SK-N-SH (cell line): ENCODE measurements around the gene C19orf73. TPM values are rescaled to one million over a fixed set of nuclear protein-coding genes. Genes with fewer than 3 reads are reported as not detected.

ENCODE experiments used
- CTCF ChIA-PET: fragments of 300-600, 350-600 bp; formaldehyde crosslinking; extraction: SDS; loops from one replicate; lab custom pipeline; 2021; lab: Yijun Ruan, JAX
- POLR2A ChIA-PET: fragments of 350-600 bp; sonication (Branson Sonifier 250); formaldehyde crosslinking; extraction: SDS; loops from one replicate; lab custom pipeline; 2020; ENCODE audit warnings: antibody characterized with exemption, inconsistent platforms; lab: Yijun Ruan, JAX
- DNase-seq: peaks from one replicate; pipeline ENCODE4 v3.0.0; 2012
- H2AFZ ChIP-seq: fragments of 200-600 bp; sonication (generic); 2 replicates; pipeline ENCODE4 v1.8.1; 2016; ENCODE audit warnings: antibody characterized with exemption, mild to moderate bottlenecking, low read depth
- H3F3A ChIP-seq: fragments of 200-600 bp; sonication (generic); replicated peaks from 2 replicates; pipeline ENCODE3; 2016; ENCODE audit warnings: antibody characterized with exemption, mild to moderate bottlenecking; ENCODE audit not compliant: insufficient read depth
- H3K27ac ChIP-seq, 2 experiments: fragments of 200-500 bp in 1 of 2; fragments of 200-600 bp in 1 of 2; sonication (Bioruptor generic) in 1 of 2; sonication (generic), shearing (Covaris generic) in 1 of 2; 2 replicates each; pipeline versions ENCODE4 v1.5.1 to v1.6.1; 2014 to 2016; ENCODE audit warnings: low read depth in 2 of 2, inconsistent platforms in 1 of 2, low read length in 1 of 2, mild to moderate bottlenecking in 1 of 2, mixed read lengths in 1 of 2
- H3K27me3 ChIP-seq: fragments of 200-600 bp; sonication (generic), shearing (Covaris generic); 2 replicates; pipeline ENCODE4 v1.6.1; 2016; ENCODE audit warnings: mixed run types; ENCODE audit not compliant: insufficient read depth
- H3K36me3 ChIP-seq, 2 experiments: fragments of 200-500 bp in 1 of 2; fragments of 200-600 bp in 1 of 2; sonication (Bioruptor generic) in 1 of 2; sonication (generic) in 1 of 2; replicated peaks in 1 of 2; 2 replicates each; pipeline versions ENCODE3 to v1.5.1; 2014 to 2016; ENCODE audit warnings: low read length in 1 of 2, mild to moderate bottlenecking in 1 of 2; ENCODE audit not compliant: insufficient read depth in 2 of 2, control insufficient read depth in 1 of 2
- H3K4me1 ChIP-seq, 2 experiments: fragments of 200-500 bp in 1 of 2; fragments of 200-600 bp in 1 of 2; sonication (Bioruptor generic) in 1 of 2; sonication (generic), shearing (Covaris generic) in 1 of 2; 2 replicates each; pipeline versions ENCODE4 v1.5.1 to v1.6.1; 2014 to 2016; ENCODE audit warnings: low read depth in 1 of 2, low read length in 1 of 2, mixed run types in 1 of 2; ENCODE audit not compliant: insufficient read depth in 2 of 2, control insufficient read depth in 1 of 2
- H3K4me2 ChIP-seq: fragments of 200-600 bp; sonication (generic), shearing (Covaris generic); 2 replicates; pipeline ENCODE4 v1.6.1; 2017; ENCODE audit warnings: mixed run types
- H3K4me3 ChIP-seq, 2 experiments: fragments of 200-500 bp in 1 of 2; fragments of 200-600 bp in 1 of 2; sonication (Bioruptor generic) in 1 of 2; sonication (generic), shearing (Covaris generic) in 1 of 2; 2 replicates each; pipeline versions ENCODE4 v1.5.1 to v1.8.1; 2014 to 2016; ENCODE audit warnings: low read depth in 2 of 2, inconsistent platforms in 1 of 2, low read length in 1 of 2, mild to moderate bottlenecking in 1 of 2, mixed read lengths in 1 of 2, moderate library complexity in 1 of 2
- H3K79me2 ChIP-seq: fragments of 200-600 bp; sonication (generic); 2 replicates; pipeline ENCODE4 v1.8.1; 2017; ENCODE audit warnings: mild to moderate bottlenecking; ENCODE audit not compliant: insufficient read depth
- H3K9ac ChIP-seq: fragments of 200-600 bp; sonication (generic); 2 replicates; pipeline ENCODE4 v1.6.1; 2017; ENCODE audit warnings: mixed run types
- H3K9me2 ChIP-seq: fragments of 200-600 bp; sonication (generic); 2 replicates; pipeline ENCODE4 v1.6.1; 2017; ENCODE audit warnings: mixed run types
- H3K9me3 ChIP-seq: fragments of 200-600 bp; sonication (generic); 2 replicates; pipeline ENCODE4 v1.6.1; 2017; ENCODE audit warnings: mixed run types, mild to moderate bottlenecking, moderate library complexity
- H4K20me1 ChIP-seq: fragments of 200-600 bp; sonication (generic); 2 replicates; pipeline ENCODE4 v1.6.1; 2017; ENCODE audit warnings: mild to moderate bottlenecking, mixed run types; ENCODE audit not compliant: insufficient read depth
- FOSL2 ChIP-seq: IDR thresholded peaks from 2 replicates; pipeline ENCODE4 v1.4.0; 2012; ENCODE audit warnings: low read depth, mild to moderate bottlenecking, moderate library complexity, borderline replicate concordance
- SMC3 ChIP-seq: IDR thresholded peaks from 2 replicates; pipeline ENCODE4 v1.6.1; 2012; ENCODE audit warnings: low read depth, low read length, improper control_type of control experiment
- TCF12 ChIP-seq: IDR thresholded peaks from 2 replicates; pipeline ENCODE4 v1.4.0; 2012
- YY1 ChIP-seq: IDR thresholded peaks from 2 replicates; pipeline ENCODE4 v1.4.0; 2012; ENCODE audit warnings: low read depth, mild to moderate bottlenecking
- WGBS: methylation state at CpG from one replicate; pipeline ENCODE4 v1.1.6; 2017; ENCODE audit warnings: low lambda C conversion rate; 5-methylcytosine and 5-hydroxymethylcytosine counted together
- polyA plus RNA-seq, 3 experiments: library from polyadenylated mRNA; depleted of rRNA; stranded (reverse); fragments of >200 nt; gene quantifications; 2 replicates each; pipeline ENCODE4 v1.2.3, GENCODE V29; 2012
- TF ChIP-seq, protein P1 (sequence below): IDR thresholded peaks from 2 replicates; pipeline ENCODE4 v1.4.0; 2012; ENCODE audit warnings: low read depth, borderline replicate concordance
- TF ChIP-seq, protein P2 (sequence below): IDR thresholded peaks from 2 replicates; pipeline ENCODE4 v1.4.0; 2012; ENCODE audit warnings: low read depth
- TF ChIP-seq, protein P3 (sequence below): IDR thresholded peaks from 2 replicates; pipeline ENCODE4 v1.6.1; 2012; ENCODE audit warnings: mild to moderate bottlenecking, low read depth, low read length, moderate library complexity

C19orf73 gene
- polyA plus RNA-seq, 1 of the 3 experiments (the other 2 are of a cell fraction), result 3.0 TPM

DNA sequence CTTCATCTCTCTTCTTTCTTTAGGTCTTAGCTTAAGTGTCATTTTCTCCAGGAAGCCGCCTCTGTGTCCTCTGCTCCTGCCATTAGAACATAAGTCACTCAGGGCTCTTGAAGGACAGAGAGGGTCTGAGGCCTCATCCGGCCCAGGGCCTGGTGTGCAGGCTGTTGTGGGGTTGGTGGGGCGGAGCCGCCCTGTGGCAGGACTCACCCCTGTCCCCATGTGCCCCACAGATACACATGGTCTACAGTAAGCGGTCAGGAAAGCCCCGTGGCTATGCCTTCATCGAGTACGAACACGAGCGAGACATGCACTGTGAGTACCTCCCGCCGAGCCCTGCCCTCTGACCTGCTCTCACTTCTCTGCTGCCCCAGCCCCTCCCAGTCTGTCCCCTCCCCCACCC is 17.8 kb downstream of the C19orf73 start (continued):
- TF ChIP-seq, protein P1, sequence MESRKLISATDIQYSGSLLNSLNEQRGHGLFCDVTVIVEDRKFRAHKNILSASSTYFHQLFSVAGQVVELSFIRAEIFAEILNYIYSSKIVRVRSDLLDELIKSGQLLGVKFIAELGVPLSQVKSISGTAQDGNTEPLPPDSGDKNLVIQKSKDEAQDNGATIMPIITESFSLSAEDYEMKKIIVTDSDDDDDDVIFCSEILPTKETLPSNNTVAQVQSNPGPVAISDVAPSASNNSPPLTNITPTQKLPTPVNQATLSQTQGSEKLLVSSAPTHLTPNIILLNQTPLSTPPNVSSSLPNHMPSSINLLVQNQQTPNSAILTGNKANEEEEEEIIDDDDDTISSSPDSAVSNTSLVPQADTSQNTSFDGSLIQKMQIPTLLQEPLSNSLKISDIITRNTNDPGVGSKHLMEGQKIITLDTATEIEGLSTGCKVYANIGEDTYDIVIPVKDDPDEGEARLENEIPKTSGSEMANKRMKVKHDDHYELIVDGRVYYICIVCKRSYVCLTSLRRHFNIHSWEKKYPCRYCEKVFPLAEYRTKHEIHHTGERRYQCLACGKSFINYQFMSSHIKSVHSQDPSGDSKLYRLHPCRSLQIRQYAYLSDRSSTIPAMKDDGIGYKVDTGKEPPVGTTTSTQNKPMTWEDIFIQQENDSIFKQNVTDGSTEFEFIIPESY, result no peak
- TF ChIP-seq, protein P2, sequence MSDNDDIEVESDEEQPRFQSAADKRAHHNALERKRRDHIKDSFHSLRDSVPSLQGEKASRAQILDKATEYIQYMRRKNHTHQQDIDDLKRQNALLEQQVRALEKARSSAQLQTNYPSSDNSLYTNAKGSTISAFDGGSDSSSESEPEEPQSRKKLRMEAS, result no peak
- TF ChIP-seq, all 33 proteins: peak for 0

DNA sequence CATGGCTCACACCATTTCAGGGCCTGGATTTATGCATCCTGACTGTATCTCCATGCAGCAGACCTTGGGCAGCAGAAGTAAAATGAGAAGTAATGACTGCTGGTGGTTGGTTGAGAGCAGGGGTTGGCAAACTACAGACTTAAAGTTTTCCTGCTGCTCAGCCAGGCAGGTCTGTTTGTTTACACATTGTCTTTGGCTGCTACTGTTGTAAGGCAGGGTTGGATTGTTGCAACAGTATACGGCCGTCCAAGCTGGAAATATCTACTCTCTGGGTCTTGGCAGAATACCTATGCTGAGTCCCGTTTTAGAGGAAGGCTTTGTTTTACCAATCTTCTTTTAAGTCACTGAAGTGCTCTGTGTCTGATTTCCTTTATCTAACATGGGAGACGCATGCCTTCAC is 20.1 kb downstream of the C19orf73 start:
- TF ChIP-seq YY1, result no peak
- TF ChIP-seq, protein P3, sequence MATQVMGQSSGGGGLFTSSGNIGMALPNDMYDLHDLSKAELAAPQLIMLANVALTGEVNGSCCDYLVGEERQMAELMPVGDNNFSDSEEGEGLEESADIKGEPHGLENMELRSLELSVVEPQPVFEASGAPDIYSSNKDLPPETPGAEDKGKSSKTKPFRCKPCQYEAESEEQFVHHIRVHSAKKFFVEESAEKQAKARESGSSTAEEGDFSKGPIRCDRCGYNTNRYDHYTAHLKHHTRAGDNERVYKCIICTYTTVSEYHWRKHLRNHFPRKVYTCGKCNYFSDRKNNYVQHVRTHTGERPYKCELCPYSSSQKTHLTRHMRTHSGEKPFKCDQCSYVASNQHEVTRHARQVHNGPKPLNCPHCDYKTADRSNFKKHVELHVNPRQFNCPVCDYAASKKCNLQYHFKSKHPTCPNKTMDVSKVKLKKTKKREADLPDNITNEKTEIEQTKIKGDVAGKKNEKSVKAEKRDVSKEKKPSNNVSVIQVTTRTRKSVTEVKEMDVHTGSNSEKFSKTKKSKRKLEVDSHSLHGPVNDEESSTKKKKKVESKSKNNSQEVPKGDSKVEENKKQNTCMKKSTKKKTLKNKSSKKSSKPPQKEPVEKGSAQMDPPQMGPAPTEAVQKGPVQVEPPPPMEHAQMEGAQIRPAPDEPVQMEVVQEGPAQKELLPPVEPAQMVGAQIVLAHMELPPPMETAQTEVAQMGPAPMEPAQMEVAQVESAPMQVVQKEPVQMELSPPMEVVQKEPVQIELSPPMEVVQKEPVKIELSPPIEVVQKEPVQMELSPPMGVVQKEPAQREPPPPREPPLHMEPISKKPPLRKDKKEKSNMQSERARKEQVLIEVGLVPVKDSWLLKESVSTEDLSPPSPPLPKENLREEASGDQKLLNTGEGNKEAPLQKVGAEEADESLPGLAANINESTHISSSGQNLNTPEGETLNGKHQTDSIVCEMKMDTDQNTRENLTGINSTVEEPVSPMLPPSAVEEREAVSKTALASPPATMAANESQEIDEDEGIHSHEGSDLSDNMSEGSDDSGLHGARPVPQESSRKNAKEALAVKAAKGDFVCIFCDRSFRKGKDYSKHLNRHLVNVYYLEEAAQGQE, result no peak
- no peak for TF ChIP-seq FOSL2
- no peak for TF ChIP-seq TCF12
- no peak for TF ChIP-seq SMC3
- Histone ChIP-seq H3K27ac (no peak overlapping the region), H3K9me3 (no peaks in the 10 kb centered on the region), H3K4me3 (no peak overlapping the region), H3F3A (peaks cover 33% of the 10 kb centered on the region), H3K4me1 (no peaks in the 10 kb centered on the region), H4K20me1 (peaks cover 72% of the 10 kb centered on the region), H3K36me3 (peaks cover 58 to 64% of the 10 kb centered on the region in 2 experiments), H2AFZ (no peak overlapping the region), H3K4me2 (no peak overlapping the region), H3K27me3 (no peaks in the 10 kb centered on the region), H3K9me2 (no peaks in the 10 kb centered on the region), H3K9ac (no peak overlapping the region), H3K79me2 (peaks cover 67% of the 10 kb centered on the region)
- DNase-seq, result no peak
- CTCF ChIA-PET, result interaction anchor here (1.1 to 7.5 kb wide), 21 partner anchors 7 to 311 kb away, joined by 3 to 87 read pairs (median 10); partner anchors contain the start of genes HRC, LIN7B and PPFIA3
- WGBS, result 96% methylated on average over 2 of the region's 4 CpGs
- POLR2A ChIA-PET, result interaction anchor here (0.6 kb wide), 1 partner anchor 49 kb away, joined by 3 read pairs; no protein-coding TSS in a partner anchor
